HG03175 (cell line): ENCODE data around the gene ODAD2.
"Not testable (repeated sequence)": the region's sequence is repeated elsewhere in the genome, so short reads cannot be mapped to it uniquely, and the experiment has no call there.

ENCODE experiments used
- ATAC-seq: cut with Tn5 transposase; IDR thresholded peaks from one replicate; pipeline ENCODE4 v1.9.1; 2021; ENCODE audit warnings: mild to moderate bottlenecking, moderate library complexity; ENCODE audit not compliant: unreplicated experiment

Gene ODAD2, protein sequence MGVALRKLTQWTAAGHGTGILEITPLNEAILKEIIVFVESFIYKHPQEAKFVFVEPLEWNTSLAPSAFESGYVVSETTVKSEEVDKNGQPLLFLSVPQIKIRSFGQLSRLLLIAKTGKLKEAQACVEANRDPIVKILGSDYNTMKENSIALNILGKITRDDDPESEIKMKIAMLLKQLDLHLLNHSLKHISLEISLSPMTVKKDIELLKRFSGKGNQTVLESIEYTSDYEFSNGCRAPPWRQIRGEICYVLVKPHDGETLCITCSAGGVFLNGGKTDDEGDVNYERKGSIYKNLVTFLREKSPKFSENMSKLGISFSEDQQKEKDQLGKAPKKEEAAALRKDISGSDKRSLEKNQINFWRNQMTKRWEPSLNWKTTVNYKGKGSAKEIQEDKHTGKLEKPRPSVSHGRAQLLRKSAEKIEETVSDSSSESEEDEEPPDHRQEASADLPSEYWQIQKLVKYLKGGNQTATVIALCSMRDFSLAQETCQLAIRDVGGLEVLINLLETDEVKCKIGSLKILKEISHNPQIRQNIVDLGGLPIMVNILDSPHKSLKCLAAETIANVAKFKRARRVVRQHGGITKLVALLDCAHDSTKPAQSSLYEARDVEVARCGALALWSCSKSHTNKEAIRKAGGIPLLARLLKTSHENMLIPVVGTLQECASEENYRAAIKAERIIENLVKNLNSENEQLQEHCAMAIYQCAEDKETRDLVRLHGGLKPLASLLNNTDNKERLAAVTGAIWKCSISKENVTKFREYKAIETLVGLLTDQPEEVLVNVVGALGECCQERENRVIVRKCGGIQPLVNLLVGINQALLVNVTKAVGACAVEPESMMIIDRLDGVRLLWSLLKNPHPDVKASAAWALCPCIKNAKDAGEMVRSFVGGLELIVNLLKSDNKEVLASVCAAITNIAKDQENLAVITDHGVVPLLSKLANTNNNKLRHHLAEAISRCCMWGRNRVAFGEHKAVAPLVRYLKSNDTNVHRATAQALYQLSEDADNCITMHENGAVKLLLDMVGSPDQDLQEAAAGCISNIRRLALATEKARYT

GRCh38 chr10:27998954-27999275, at the start of gene ODAD2:
TSS of gene ODAD2 (minus strand) at chr10:27999079. CDS start at chr10:27995142, 3,937 bp downstream.
- ATAC-seq: no peak

- ATAC-seq: no peak
These were observed 48.2 kb upstream of the ODAD2 start for GRCh38 chr10:28047061-28047460.

DNA sequence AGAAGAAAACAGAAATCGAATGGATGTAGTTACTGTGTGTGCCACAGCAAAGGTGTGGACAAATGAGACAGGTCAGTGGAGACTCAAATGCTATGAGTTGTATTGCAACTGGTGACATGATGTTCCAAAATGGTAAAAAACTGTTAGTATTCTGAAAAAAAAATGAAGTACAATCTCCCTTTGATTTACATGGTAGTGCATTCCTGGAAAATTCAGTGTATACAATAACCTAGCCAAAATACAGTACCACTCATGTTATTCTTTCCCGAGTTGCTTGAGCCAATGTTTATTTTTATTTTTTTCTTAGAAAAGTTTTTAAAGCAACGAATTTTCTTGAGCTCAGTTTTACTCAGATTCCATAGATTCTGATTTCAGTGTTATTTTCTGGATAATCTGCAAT, 47.7 kb upstream of the ODAD2 start:
- no peak for ATAC-seq

DNA sequence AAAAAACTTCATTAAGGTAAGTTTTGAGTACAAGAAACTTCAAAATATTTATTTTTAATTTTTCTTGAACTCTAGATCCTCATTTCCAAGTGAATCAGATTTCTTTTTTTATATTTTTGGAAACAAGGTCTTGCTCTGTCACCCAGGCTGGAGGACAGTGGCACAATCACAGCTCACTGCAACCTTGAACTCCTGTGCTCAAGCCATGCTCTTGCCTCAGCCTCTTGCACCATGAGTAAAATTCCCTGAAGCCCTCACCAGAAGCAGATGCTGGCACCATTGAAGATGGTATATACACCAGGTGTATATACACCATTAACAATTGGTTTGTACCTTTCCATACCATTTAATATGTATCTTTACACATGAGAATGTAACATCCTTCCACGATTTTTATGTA, 45.1 kb upstream of the ODAD2 start:
- no peak for ATAC-seq

GRCh38 chr10:28036587-28036986, 37.7 kb upstream of the ODAD2 start:
- no peak for ATAC-seq

- ATAC-seq: no peak
These were observed 22.4 kb upstream of the ODAD2 start for GRCh38 chr10:28020993-28021982.

DNA sequence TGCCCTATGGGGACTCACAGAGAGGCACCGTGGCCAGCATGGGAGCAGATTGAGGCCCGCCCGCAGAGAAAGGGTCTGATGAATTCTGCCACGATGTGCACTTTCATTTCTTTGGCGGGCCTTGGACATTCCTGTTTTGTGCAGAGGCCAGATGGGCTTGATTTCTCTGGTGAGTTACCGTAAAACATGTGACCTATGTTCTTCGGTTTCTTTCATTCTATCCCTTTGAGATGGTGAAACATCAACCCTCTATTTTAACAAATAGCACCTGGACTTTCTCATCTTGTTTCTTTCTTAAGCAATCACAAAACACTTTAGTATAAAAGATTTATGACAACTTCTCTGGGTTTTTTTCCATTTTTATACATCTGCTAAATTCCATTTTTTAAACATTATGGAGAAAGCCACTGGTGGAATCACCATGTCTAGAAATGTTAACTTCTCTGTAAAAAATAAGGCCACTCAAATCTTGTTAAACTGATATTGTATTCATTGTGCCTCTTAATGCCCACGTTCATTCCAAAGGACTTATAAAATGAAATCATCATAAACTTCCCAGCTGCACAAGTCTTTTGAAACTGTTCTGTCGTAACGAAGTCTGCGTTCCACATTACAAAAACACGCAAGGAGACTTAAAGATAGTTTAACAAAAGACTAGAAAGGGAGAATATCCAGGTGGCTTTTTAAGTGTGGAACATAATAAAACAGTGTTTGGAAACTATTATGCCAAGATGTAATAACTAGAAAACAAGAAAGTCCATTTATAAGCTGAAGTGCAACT, 21.4 kb upstream of the ODAD2 start:
- ATAC-seq: no peak

DNA sequence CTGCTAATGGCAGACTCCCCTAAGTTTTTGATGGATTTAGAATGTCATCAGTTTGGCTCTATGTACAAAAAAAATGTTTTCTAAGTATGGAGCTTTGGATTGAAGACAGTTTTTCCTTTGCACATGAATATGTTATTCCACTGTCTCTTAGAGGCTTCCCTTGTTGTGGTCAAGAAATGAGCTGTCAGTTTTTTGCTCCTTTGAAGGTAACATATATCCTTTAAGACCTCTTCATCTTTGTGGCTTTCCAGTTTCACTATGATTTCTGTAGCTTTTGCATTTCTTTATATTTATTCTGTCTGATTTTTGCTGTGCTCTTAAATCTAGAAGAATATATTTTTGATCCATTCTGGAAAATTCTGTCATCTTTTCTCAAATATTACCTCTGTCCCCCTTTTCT, 15.8 kb upstream of the ODAD2 start:
- no peak for ATAC-seq

- no peak for ATAC-seq
These were observed 14.2 kb upstream of the ODAD2 start for GRCh38 chr10:28012990-28013515.

DNA sequence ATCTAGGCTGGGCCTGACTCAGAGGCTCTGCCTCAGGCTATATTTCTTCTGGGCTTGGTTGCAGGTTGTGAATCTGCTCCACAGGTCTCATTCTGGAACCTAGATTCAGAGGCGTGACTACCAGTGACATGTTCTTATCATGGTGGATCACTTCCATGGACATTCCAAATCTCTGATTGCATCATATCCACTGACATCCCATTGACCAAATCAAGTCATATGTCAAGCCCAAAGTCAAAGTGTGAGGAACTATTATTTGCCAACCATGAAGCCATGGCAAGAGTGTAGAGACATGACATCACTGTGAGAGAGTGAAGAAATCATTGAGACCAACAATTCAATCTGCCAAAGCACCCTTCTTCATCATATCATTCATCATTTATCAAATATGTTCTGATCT, 11.9 kb upstream of the ODAD2 start:
- no peak for ATAC-seq

- ATAC-seq: no peak
These were observed 9.2 kb upstream of the ODAD2 start for GRCh38 chr10:28008054-28008453.

GRCh38 chr10:28001353-28001752, 2.5 kb upstream of the ODAD2 start:
- no peak for ATAC-seq

GRCh38 chr10:27998178-27998953, 513 bp downstream of the ODAD2 start:
- ATAC-seq: no peak

DNA sequence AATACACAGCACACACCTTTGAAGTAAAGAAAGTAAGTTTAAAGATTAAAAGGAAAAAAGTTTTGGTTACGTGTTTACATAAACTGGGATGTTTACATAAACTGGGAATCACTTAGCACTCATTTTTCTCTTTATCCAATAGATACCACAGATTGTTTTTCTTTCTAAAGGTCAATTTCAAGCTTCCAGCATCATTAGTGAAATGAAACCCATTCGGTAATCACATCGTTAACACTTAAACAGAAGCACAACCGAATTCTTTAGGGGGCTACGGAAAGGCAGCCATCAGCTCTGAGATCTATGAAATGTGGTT, 1.1 kb downstream of the ODAD2 start:
- no peak for ATAC-seq

DNA sequence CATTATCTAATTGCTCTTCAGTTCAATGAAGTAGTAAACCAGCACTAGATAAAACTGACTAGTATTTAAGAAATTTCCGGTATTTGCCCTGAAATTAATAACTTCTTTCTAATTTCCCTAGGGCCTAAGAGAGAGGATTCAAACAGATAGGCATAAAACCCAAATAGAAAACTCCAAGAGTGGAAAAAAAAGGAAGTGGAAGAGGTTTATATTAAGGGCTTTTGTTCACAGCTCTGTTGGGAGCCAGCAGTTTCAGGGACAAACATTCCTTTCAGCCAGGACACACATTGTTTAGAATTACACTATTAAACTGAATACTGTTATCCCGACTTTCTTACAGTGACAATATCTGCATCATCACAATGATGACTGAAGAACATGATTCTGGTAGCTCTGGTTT, 3.6 kb downstream of the ODAD2 start:
- no peak for ATAC-seq

DNA sequence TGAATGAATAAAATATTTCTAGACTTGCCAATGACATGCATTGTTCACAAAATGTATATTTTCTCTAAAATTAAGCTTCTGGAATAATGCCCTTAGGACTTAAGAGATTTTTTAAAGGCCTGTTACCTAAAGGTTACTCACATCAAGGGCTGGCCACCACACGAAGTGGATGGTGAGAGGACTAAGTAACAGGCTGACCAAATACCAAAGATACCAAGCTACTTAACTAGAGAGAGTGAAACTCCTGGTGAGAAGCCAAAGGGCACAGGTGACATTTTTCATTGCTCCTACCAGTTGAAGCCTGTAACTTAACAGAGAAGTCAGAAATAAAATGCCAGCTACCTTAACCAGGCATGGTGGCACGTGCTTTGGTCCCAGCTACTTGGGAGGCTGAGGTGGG, 9.5 kb downstream of the ODAD2 start:
- not testable (repeated sequence) for ATAC-seq

DNA sequence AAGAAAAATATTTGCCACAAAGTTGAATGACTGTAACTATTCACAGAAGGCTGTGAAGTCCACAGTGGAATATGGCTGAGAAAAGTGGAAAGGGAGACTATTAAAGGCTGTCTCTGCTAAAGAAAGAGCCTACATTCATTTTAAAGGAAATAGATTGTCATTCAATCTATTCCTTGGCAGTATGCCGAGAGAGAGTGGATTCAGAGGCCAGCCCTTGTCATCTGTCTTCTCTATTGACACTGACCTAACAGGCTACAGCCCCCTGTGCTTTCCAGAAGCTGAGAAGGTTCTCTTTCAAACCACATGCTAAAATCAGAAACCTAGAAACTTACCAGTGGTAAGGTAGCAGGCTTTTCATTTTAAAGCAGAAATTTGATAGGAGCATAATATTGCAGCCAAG, 12.1 kb downstream of the ODAD2 start:
- ATAC-seq: no peak

GRCh38 chr10:27982875-27983543, 15.9 kb downstream of the ODAD2 start:
- no peak for ATAC-seq
